ENCODE measurements around the gene OTUB1. TPM values are rescaled to one million over a fixed set of nuclear protein-coding genes. Genes with fewer than 3 reads are reported as not detected.
"Not testable (repeated sequence)": the region's sequence is repeated elsewhere in the genome, so short reads cannot be mapped to it uniquely, and the experiment has no call there.

The OTUB1 gene
- total RNA-seq, 2 donors from 2014 or later = 78.7 to 82.5 TPM

DNA sequence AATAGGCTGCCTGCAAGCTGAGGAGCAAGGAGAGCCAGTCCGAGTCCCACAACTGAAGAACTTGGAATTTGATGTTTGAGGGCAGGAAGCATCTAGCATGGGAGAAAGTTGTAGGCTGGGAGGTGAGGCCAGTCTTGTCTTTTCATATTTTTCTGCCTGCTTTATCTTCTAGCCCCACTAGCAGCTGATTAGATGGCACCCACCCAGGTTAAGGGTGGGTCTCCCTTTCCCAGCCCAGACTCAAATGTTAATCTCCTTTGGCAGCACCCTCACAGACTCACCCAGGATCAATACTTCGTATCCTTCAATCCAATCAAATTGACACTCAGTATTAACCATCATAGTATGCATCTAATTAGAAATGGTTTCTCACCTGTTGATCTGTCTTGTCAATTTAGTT, 16.8 kb upstream of the OTUB1 start:
- H3K36me3 ChIP-seq = no peaks in the 10 kb centered on the region
- TF ChIP-seq, protein P1, sequence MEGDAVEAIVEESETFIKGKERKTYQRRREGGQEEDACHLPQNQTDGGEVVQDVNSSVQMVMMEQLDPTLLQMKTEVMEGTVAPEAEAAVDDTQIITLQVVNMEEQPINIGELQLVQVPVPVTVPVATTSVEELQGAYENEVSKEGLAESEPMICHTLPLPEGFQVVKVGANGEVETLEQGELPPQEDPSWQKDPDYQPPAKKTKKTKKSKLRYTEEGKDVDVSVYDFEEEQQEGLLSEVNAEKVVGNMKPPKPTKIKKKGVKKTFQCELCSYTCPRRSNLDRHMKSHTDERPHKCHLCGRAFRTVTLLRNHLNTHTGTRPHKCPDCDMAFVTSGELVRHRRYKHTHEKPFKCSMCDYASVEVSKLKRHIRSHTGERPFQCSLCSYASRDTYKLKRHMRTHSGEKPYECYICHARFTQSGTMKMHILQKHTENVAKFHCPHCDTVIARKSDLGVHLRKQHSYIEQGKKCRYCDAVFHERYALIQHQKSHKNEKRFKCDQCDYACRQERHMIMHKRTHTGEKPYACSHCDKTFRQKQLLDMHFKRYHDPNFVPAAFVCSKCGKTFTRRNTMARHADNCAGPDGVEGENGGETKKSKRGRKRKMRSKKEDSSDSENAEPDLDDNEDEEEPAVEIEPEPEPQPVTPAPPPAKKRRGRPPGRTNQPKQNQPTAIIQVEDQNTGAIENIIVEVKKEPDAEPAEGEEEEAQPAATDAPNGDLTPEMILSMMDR (IDR thresholded peaks at IDR 0.05) = no peak
- no peak for DNase-seq
- H3K4me3 ChIP-seq = no peak overlapping the region
- no peaks in the 10 kb centered on the region for H3K9me3 ChIP-seq
- H3K9ac ChIP-seq (ENCODE audit: low read depth in 2 of 2, low read length in 2 of 2) = no peak overlapping the region
- no peaks in the 10 kb centered on the region for H3K4me1 ChIP-seq
- intact Hi-C loops (cut with DNase I) = no loop called here
- no peak overlapping the region for H3K27ac ChIP-seq
- no peaks in the 10 kb centered on the region for H3K27me3 ChIP-seq

- no peak for DNase-seq
- TF ChIP-seq, protein P1 (IDR thresholded peaks at IDR 0.05) = no peak
- no peaks in the 10 kb centered on the region for H3K36me3 ChIP-seq
- peaks cover 5% of the 10 kb centered on the region for H3K4me1 ChIP-seq
- no peaks in the 10 kb centered on the region for H3K9me3 ChIP-seq
- H3K9ac ChIP-seq (ENCODE audit: low read depth in 2 of 2, low read length in 2 of 2) = no peak overlapping the region
- no peaks in the 10 kb centered on the region for H3K27me3 ChIP-seq
- no peak overlapping the region for H3K27ac ChIP-seq
- H3K4me3 ChIP-seq = no peak overlapping the region
- intact Hi-C loops (cut with DNase I) = no loop called here
These were observed 15.3 kb upstream of the OTUB1 start for GRCh38 chr11:63970902-63971301.

- H3K4me3 ChIP-seq; intact Hi-C loops (cut with DNase I); H3K36me3 ChIP-seq; H3K27ac ChIP-seq; H3K27me3 ChIP-seq; DNase-seq; H3K9me3 ChIP-seq; H3K9ac ChIP-seq (ENCODE audit: low read depth in 2 of 2, low read length in 2 of 2): not testable (repeated sequence)
- peaks cover 10% of the 10 kb centered on the region for H3K4me1 ChIP-seq
These were observed 12.4 kb upstream of the OTUB1 start for GRCh38 chr11:63973912-63974258.

- no peaks in the 10 kb centered on the region for H3K9me3 ChIP-seq
- peaks cover 10% of the 10 kb centered on the region for H3K4me1 ChIP-seq
- peak within 1 kb of the TSS; percentile 75 for H3K27ac ChIP-seq
- H3K27me3 ChIP-seq = no peaks in the 10 kb centered on the region
- peak; percentile 99 for DNase-seq
- no peaks in the 10 kb centered on the region for H3K36me3 ChIP-seq
- peak within 1 kb of the TSS; percentile 96 to 100 for H3K9ac ChIP-seq (ENCODE audit: low read depth in 2 of 2, low read length in 2 of 2)
- TF ChIP-seq, protein P1 (IDR thresholded peaks at IDR 0.05) = no peak
- intact Hi-C loops (cut with DNase I) = no loop called here
- peak within 1 kb of the TSS; percentile 51 for H3K4me3 ChIP-seq
These were observed 11.7 kb upstream of the OTUB1 start, which contains the start of gene COX8A for GRCh38 chr11:63974259-63975143. Gene COX8A (plus strand): TSS chr11:63974620. CDS start chr11:63974681, 61 bp downstream.

- Histone ChIP-seq H3K27me3 (no peaks in the 10 kb centered on the region), H3K9me3 (no peaks in the 10 kb centered on the region), H3K9ac (ENCODE audit: low read depth in 2 of 2, low read length in 2 of 2) (no peak overlapping the region), H3K4me1 (peaks cover 10% of the 10 kb centered on the region), H3K4me3 (no peak overlapping the region), H3K36me3 (no peaks in the 10 kb centered on the region), H3K27ac (no peak overlapping the region)
- no peak for DNase-seq
- intact Hi-C loops (cut with DNase I) = no loop called here
- TF ChIP-seq, protein P1 (IDR thresholded peaks at IDR 0.05) = no peak
These were observed 7.5 kb upstream of the OTUB1 start for GRCh38 chr11:63978551-63979239.
